HepG2 (cell line): Measurements from ENCODE around the gene PC. TPM values are rescaled to one million over a fixed set of nuclear protein-coding genes. Genes with fewer than 3 reads are reported as not detected.

Experiments used
- ATF7-NPFF ChIP-seq: sonication (generic); formaldehyde crosslinking; IDR thresholded peaks from 2 replicates; pipeline ENCODE4 v1.8.1; 2023; ENCODE audit warnings: mild to moderate bottlenecking, low read depth, missing genetic modification reagents, moderate library complexity
- HNF1A ChIP-seq, 2 experiments: sonication (generic) in 1 of 2; formaldehyde crosslinking in 1 of 2; IDR thresholded peaks; 2 replicates each; pipeline versions ENCODE4 v1.4.0 to v1.6.1; 2016 to 2020; ENCODE audit warnings: borderline replicate concordance in 1 of 2, low read depth in 1 of 2, mild to moderate bottlenecking in 1 of 2, missing genetic modification reagents in 1 of 2
- HNRNPUL1 ChIP-seq: fragments of 200-400 bp; formaldehyde crosslinking; IDR thresholded peaks from 2 replicates; pipeline ENCODE4 v1.6.1; 2017; ENCODE audit warnings: low read depth, mild to moderate bottlenecking, low read length, moderate library complexity
- HOXA7 ChIP-seq: sonication (generic); formaldehyde crosslinking; IDR thresholded peaks from 2 replicates; pipeline ENCODE4 v1.8.1; 2022; ENCODE audit warnings: mild to moderate bottlenecking, missing genetic modification reagents, moderate library complexity
- SYNCRIP ChIP-seq: fragments of 200-400 bp; formaldehyde crosslinking; IDR thresholded peaks from 2 replicates; pipeline ENCODE4 v1.6.1; 2018; ENCODE audit warnings: mild to moderate bottlenecking, low read depth, low read length; ENCODE audit not compliant: insufficient read depth
- ZNF275 ChIP-seq: sonication (generic); formaldehyde crosslinking; IDR thresholded peaks from 2 replicates; pipeline ENCODE4 v1.8.0; 2022; ENCODE audit warnings: missing genetic modification reagents, mild to moderate bottlenecking, inconsistent platforms, borderline replicate concordance
- polyA plus RNA-seq, 8 experiments: library from polyadenylated mRNA; depleted of rRNA in 3 of 8; stranded (reverse) in 7 of 8; unstranded in 1 of 8; fragments of >200 nt; fragmentation: Illumina TruSeq in 4 of 8; extraction: Trizol in 4 of 8; gene quantifications; 2 replicates each; pipeline versions ENCODE4 v1.2.1 to v1.2.3, GENCODE V29; 2011 to 2016; ENCODE audit warnings: low read depth in 4 of 8, missing spikeins in 1 of 8, mixed read lengths in 1 of 8; ENCODE audit not compliant: insufficient read depth in 1 of 8
- total RNA-seq, 5 experiments: library from RNA; depleted of rRNA; stranded (reverse); fragments of >200 nt; fragmentation: Illumina TruSeq; extraction: Trizol; gene quantifications; 2 replicates each; pipeline ENCODE4 v1.2.3, GENCODE V29; 2016; ENCODE audit warnings: low read depth in 1 of 5

PC gene
- total and polyA plus RNA-seq, 2 of the 13 experiments (the other 11 are each of a cell fraction or from before 2014, with no cell fraction given): 29.0 to 39.0 TPM

- TF ChIP-seq HNF1A (IDR thresholded peaks at IDR 0.05; ENCODE audit: low read depth) (no peak), HNF1A (CRISPR knock-in tag; IDR thresholded peaks at IDR 0.05; ENCODE audit: borderline replicate concordance) (no peak), ZNF275 (CRISPR knock-in tag) (no peak), HNRNPUL1 (no peak), SYNCRIP (no peak), HOXA7 (no peak), ATF7-NPFF (no peak)
Measured at GRCh38 chr11:66881451-66881835, 76.7 kb downstream of the PC start (continued).
